GM18505 (cell line): ENCODE results near the gene JAM3.

ENCODE experiments used
- ATAC-seq: cut with Tn5 transposase; IDR thresholded peaks from one replicate; pipeline ENCODE4 v1.9.1; 2021; ENCODE audit not compliant: unreplicated experiment
- POLR2A ChIP-seq: IDR thresholded peaks from 4 replicates; pipeline ENCODE4 v1.6.1; 2011; ENCODE audit warnings: borderline replicate concordance; ENCODE audit not compliant: insufficient read depth, insufficient read length; ENCODE audit errors: extremely low read depth

JAM3 gene

GRCh38 chr11:134068829-134069425 is at the start of gene JAM3:
Gene JAM3, plus strand, starts transcription at chr11:134069072. Its CDS starts 12 bp downstream, at chr11:134069084.
- no peak for TF ChIP-seq POLR2A
- peak; percentile 92 for ATAC-seq

GRCh38 chr11:134019500-134019899 is 49.4 kb upstream of the JAM3 start:
- no peak for ATAC-seq
- TF ChIP-seq POLR2A, result no peak

- TF ChIP-seq POLR2A, result no peak
- ATAC-seq, result no peak
These were observed 48.3 kb upstream of the JAM3 start for GRCh38 chr11:134020598-134020997.

GRCh38 chr11:134021326-134021725 is 47.5 kb upstream of the JAM3 start:
- no peak for ATAC-seq
- TF ChIP-seq POLR2A, result no peak

DNA sequence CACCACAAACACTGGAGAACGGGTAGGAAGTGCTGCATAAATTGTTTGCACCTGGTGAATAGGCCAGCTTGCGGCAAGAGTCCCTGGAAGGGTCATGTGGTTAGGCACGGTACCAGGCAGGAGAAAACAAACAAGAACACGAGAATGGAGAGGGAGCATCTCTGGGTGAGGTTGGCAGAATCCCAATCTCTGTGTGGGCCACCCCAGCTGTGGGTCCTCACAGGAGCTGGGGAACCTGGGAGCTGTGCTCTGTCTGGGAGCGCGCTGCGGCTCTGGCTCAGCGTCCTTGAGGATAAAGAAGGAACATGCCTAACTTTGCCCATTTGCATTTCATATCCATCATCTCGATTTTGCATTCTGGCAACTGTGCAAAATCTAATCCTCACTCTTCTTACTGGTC is 46.1 kb upstream of the JAM3 start:
- no peak for TF ChIP-seq POLR2A

DNA sequence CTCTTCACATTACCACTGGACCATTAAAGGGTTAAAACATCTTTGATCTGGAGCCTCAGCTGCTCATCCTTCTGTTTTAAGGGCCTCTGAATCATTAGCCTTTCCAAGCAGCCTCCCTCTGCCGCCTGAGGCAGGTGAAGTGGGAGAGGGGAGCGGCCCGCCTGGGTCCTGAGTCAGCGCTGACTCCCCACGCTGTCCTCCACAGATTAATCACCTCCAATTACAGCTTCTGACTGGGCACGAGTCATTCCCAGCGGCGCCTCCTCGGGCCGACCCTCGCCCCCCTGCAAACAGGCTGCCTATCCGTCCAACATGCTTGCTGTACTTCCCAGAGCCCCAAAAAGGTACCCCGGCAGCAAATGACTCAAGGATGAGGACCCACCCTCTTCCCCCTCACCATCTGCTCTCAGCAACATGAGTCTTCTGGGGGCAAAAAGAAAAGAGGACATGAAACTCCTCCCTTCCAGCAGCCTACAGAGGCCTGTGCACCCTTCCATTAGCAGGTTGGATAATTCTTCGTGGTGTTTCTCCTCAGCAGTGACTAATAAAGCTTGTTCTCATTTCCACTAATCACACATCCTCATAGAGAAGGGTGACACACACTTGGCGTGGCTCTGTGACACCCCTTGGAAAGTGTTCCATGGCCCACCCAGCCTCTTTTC is 44.3 kb upstream of the JAM3 start:
- ATAC-seq, result no peak
- no peak for TF ChIP-seq POLR2A

More for the DNA sequence above, 46.1 kb upstream of the JAM3 start:
- ATAC-seq, result no peak

GRCh38 chr11:134025082-134025429 is 43.8 kb upstream of the JAM3 start:
- TF ChIP-seq POLR2A, result no peak
- no peak for ATAC-seq

- TF ChIP-seq POLR2A, result no peak
- no peak for ATAC-seq
These were observed 42.1 kb upstream of the JAM3 start for GRCh38 chr11:134026655-134027343.

DNA sequence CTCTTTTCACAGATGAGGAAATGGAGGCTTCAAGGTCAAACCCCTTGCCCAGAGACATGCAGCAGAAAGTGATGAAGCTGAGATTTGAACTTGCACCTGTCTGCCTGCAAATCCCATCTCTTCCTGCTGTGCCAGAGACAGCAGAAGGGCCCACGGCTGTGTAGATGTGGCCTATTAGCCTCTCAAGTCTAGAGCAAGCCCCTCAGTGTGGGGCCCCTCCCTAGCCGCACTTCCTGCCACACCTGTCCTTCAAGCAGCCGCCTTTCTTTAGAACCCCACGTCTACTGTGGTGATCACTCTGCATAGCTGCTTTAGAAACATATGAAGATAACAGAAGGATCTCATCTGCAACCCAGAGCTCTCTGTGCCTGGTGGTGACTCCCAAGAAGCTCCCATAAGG is 41.2 kb upstream of the JAM3 start:
- no peak for ATAC-seq
- no peak for TF ChIP-seq POLR2A

DNA sequence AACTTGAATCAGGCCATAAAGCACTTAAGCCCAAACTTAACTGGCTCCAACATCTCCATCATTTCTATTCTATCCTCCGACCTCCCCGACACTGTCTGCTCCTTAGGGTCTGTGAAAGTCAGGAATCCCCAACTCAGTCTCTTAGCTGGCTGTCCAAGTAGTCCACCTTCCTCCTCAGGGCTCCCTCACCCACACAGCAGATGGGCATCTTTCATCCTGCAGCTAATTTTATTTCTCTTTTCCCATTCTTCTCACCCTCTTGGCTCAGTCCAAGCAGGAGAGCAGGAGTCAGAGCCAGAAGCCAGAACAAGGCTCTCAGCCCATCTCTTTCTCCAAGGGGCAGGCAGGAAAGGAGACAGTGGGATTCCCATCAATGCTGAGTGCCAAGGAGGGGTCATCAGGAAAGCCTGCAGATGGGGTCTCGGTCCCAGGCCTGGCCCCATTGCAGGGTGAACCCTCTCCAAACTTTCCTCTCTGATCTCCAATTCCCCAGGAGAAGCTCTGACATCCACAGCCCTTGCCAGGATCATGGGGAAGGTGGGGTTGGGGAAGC is 40.4 kb upstream of the JAM3 start:
- TF ChIP-seq POLR2A, result no peak
- no peak for ATAC-seq

DNA sequence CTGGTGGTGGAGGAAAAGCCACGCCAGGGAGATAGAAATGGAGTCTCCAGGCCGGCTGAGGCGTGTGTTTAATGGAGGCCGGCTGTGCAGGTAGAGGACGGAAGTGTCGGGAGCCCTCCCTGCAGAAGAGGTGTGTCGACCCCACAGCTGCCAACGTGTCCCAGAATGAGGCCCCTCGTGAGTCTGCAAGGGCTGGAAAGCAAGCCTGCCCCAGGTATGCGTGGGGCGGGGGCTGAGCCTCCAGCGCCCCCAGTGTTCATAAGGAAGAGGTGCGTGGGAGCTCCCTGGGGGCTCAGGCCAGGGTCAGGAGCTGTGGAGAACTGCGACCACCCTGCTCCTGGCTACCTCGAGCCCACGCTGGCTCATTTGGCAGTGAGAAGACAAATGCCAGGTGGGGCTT is 38.0 kb upstream of the JAM3 start:
- no peak for ATAC-seq
- no peak for TF ChIP-seq POLR2A

GRCh38 chr11:134032043-134032442 is 36.8 kb upstream of the JAM3 start:
- TF ChIP-seq POLR2A, result no peak
- no peak for ATAC-seq

DNA sequence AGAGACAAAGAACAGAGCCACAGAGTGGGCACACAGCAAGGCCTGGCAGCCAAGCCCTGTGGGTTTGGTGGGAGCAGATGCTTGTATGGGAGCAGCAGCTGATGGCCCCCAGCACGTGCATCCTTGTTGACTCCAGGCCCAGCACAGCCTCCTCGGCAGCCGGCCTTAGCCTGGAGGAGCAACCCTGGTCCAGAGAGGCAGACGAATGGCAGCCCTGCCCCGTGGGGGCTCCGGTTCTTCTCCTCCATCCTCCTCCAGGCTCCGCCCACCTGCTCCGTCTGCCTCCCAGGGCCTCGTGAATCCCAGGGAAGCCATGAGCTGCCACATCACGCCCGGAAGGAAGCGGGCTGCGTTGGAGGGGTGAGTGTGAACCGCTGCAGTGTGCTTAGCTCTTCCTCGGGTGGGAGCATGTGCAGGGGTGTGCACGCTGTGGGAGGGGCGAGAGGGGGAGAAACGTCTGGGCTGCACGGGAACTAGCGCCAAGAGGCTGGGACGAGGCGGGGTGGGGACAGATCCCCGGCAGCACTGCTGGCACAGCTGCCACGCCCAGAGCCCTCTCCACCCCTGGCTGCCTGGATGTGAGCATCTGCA is 36.3 kb upstream of the JAM3 start:
- no peak for TF ChIP-seq POLR2A
- no peak for ATAC-seq
